Ishikawa (cell line): ENCODE results near the gene DMD.

Source experiments
- CREB1 ChIP-seq: IDR thresholded peaks from 2 replicates; pipeline ENCODE4 v1.6.1; 2012; ENCODE audit warnings: low read depth
- EGR1 ChIP-seq: IDR thresholded peaks from 2 replicates; pipeline ENCODE4 v1.6.1; 2012
- EP300 ChIP-seq: IDR thresholded peaks from 2 replicates; pipeline ENCODE4 v1.6.1; 2012; ENCODE audit warnings: borderline replicate concordance
- FOXM1 ChIP-seq: IDR thresholded peaks from 2 replicates; pipeline ENCODE4 v1.6.1; 2012; ENCODE audit warnings: low read depth, borderline replicate concordance
- RAD21 ChIP-seq: IDR thresholded peaks from 2 replicates; pipeline ENCODE4 v1.6.1; 2012; ENCODE audit warnings: low read depth
- REST ChIP-seq: IDR thresholded peaks from 2 replicates; pipeline ENCODE4 v1.6.1; 2012; ENCODE audit warnings: low read depth, mild to moderate bottlenecking
- TAF1 ChIP-seq: IDR thresholded peaks from 2 replicates; pipeline ENCODE4 v1.6.1; 2012; ENCODE audit warnings: low read depth, mild to moderate bottlenecking
- TEAD4 ChIP-seq: IDR thresholded peaks from 2 replicates; pipeline ENCODE4 v1.6.1; 2012
- YY1 ChIP-seq: IDR thresholded peaks from 2 replicates; pipeline ENCODE4 v1.6.1; 2012; ENCODE audit warnings: low read depth
- ZBTB7A ChIP-seq: IDR thresholded peaks from 2 replicates; pipeline ENCODE4 v1.6.1; 2012; ENCODE audit warnings: low read depth
- TF ChIP-seq, protein P1 (sequence below): IDR thresholded peaks from 2 replicates; pipeline ENCODE4 v1.6.1; 2012

- no peak for TF ChIP-seq TEAD4
- no peak for TF ChIP-seq EP300
- TF ChIP-seq REST: no peak
- no peak for TF ChIP-seq EGR1
- TF ChIP-seq, protein P1, sequence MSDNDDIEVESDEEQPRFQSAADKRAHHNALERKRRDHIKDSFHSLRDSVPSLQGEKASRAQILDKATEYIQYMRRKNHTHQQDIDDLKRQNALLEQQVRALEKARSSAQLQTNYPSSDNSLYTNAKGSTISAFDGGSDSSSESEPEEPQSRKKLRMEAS: no peak
- TF ChIP-seq RAD21: no peak
- no peak for TF ChIP-seq FOXM1
- TF ChIP-seq YY1: no peak
- TF ChIP-seq CREB1: no peak
- no peak for TF ChIP-seq ZBTB7A
- no peak for TF ChIP-seq TAF1
Observed at GRCh38 chrX:32267796-32268195, 943.6 kb downstream of the DMD start.
